SU-DHL-6 (cell line): Measurements from ENCODE around the gene INTS11.

Experiments used
- H2AFZ ChIP-seq: fragments of 200-600 bp; sonication (generic); 2 replicates; pipeline ENCODE4 v1.6.1; 2014; ENCODE audit warnings: low read depth, mild to moderate bottlenecking, moderate library complexity, mixed read lengths, antibody characterized with exemption, low read length; ENCODE audit not compliant: severe bottlenecking
- H3F3A ChIP-seq: fragments of 200-600 bp; shearing (Covaris generic); 2 replicates; pipeline ENCODE4 v1.6.0; 2016; ENCODE audit warnings: antibody characterized with exemption, mild to moderate bottlenecking; ENCODE audit not compliant: insufficient read depth
- H3K27ac ChIP-seq: fragments of 200-600 bp; sonication (generic); 2 replicates; pipeline ENCODE4 v1.5.1; 2016; ENCODE audit warnings: low read depth, mild to moderate bottlenecking, low read length, moderate library complexity, mixed read lengths
- H3K27me3 ChIP-seq: fragments of 200-600 bp; sonication (generic), shearing (Covaris generic); 2 replicates; pipeline ENCODE4 v1.6.0; 2014; ENCODE audit warnings: mild to moderate bottlenecking, low read length
- H3K36me3 ChIP-seq: fragments of 200-600 bp; sonication (generic); 2 replicates; pipeline ENCODE4 v1.6.1; 2014; ENCODE audit warnings: mild to moderate bottlenecking, low read length, mixed read lengths
- H3K4me2 ChIP-seq: fragments of 300-600, 200-600 bp; shearing (Covaris generic), sonication (generic); 2 replicates; pipeline ENCODE4 v1.6.0; 2014; ENCODE audit warnings: low read length, low read depth, mild to moderate bottlenecking; ENCODE audit not compliant: poor library complexity, severe bottlenecking
- H3K4me3 ChIP-seq: fragments of 200-600 bp; sonication (generic); 2 replicates; pipeline ENCODE4 v1.5.1; 2014; ENCODE audit warnings: antibody characterized with exemption, low read length, mild to moderate bottlenecking, mixed read lengths; ENCODE audit not compliant: insufficient read depth, poor library complexity, severe bottlenecking
- H3K79me2 ChIP-seq: fragments of 200-600 bp; sonication (generic); 2 replicates; pipeline ENCODE4 v1.6.1; 2014; ENCODE audit warnings: mild to moderate bottlenecking, low read length, moderate library complexity; ENCODE audit not compliant: insufficient read depth
- H3K9ac ChIP-seq: fragments of 200-600 bp; sonication (generic); 2 replicates; pipeline ENCODE4 v1.7.0; 2014; ENCODE audit warnings: mild to moderate bottlenecking, low read length
- H3K9me2 ChIP-seq: fragments of 200-600 bp; sonication (generic); replicated peaks from 2 replicates; pipeline ENCODE4 v1.6.1; 2014; ENCODE audit warnings: low read length; ENCODE audit not compliant: insufficient read depth
- H3K9me3 ChIP-seq: fragments of 200-600 bp; sonication (generic); 2 replicates; pipeline ENCODE4 v1.6.1; 2014; ENCODE audit warnings: low read length, mixed read lengths; ENCODE audit not compliant: insufficient read depth
- H4K20me1 ChIP-seq: fragments of 200-600 bp; sonication (generic); 2 replicates; pipeline ENCODE4 v1.6.1; 2014; ENCODE audit warnings: low read depth, mild to moderate bottlenecking, antibody characterized with exemption, low read length, moderate library complexity, mixed read lengths
- EZH2phosphoT487 ChIP-seq: fragments of 200-600 bp; sonication (generic), shearing (Covaris generic); conservative IDR thresholded peaks from 2 replicates; pipeline ENCODE4 v1.6.1; 2018; ENCODE audit warnings: mild to moderate bottlenecking, antibody characterized with exemption, low read length, moderate library complexity, mixed read lengths
- TF ChIP-seq, protein P1 (sequence below): fragments of 200-600 bp; sonication (generic); IDR thresholded peaks from one replicate; pipeline ENCODE4 v1.5.1; 2017; ENCODE audit warnings: antibody characterized with exemption, mild to moderate bottlenecking, low read length, moderate library complexity; ENCODE audit not compliant: insufficient read depth, poor library complexity, severe bottlenecking

The INTS11 gene

DNA sequence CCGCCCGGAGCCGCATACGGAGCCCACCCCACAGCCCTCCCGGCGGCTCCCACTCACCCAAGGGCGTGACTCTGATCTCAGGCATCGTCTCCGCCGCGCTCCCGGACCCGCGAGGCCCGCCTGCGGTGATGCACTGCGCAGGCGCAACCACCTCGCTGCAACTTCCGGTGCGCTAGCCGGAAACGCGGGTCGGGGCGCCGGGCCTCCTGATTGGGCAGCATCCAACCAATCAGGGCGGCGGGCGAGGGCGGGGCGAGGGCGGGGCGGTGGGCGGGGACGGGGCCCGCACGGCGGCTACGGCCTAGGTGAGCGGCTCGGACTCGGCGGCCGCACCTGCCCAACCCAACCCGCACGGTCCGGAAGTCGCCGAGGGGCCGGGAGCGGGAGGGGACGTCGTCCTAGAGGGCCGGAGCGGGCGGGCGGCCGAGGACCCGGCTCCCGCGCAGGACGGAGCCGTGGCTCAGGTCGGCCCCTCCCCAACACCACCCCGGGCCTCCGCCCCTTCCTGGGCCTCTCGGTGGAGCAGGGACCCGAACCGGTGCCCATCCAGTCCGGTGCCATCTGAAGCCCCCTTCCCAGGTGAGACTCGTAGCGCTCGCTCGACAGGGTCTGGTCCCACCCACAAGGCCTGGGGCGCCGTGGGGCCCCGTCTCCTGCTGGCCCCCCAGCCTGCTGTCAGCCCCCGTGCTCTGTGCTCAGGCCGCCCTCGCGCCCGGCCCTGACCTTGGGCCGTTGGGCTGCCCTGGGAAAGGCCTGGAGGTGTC, at the start of gene INTS11, which contains the start of gene CPTP:
TSS of gene INTS11 (minus strand) at position 137 of the 764 bp plus-strand sequence. CDS start at position 85, 52 bp downstream.
TSS of gene CPTP (plus strand) at position 279 of the 764 bp plus-strand sequence. CDS start 2,109 bp downstream, outside the sequence.
- Histone ChIP-seq H3K4me3 (peak within 1 kb of the TSS; percentile 96), H3K27ac (peak within 1 kb of the TSS; percentile 54), H3K9ac (peak within 1 kb of the TSS; percentile 99), H3K9me2 (no peaks in the 10 kb centered on the region), H3K9me3 (no peaks in the 10 kb centered on the region), H3K4me2 (peak within 1 kb of the TSS; percentile 89), H2AFZ (peak within 1 kb of the TSS; percentile 83), H3K36me3 (no peaks in the 10 kb centered on the region), H3K79me2 (peaks cover 49% of the 10 kb centered on the region), H4K20me1 (no peaks in the 10 kb centered on the region; the same call in 1 of the 2 replicates), H3K27me3 (no peaks in the 10 kb centered on the region), H3F3A (no peaks in the 10 kb centered on the region; the same call in 1 of the 2 replicates)
- TF ChIP-seq, protein P1, sequence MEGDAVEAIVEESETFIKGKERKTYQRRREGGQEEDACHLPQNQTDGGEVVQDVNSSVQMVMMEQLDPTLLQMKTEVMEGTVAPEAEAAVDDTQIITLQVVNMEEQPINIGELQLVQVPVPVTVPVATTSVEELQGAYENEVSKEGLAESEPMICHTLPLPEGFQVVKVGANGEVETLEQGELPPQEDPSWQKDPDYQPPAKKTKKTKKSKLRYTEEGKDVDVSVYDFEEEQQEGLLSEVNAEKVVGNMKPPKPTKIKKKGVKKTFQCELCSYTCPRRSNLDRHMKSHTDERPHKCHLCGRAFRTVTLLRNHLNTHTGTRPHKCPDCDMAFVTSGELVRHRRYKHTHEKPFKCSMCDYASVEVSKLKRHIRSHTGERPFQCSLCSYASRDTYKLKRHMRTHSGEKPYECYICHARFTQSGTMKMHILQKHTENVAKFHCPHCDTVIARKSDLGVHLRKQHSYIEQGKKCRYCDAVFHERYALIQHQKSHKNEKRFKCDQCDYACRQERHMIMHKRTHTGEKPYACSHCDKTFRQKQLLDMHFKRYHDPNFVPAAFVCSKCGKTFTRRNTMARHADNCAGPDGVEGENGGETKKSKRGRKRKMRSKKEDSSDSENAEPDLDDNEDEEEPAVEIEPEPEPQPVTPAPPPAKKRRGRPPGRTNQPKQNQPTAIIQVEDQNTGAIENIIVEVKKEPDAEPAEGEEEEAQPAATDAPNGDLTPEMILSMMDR = no peak
- no peak for TF ChIP-seq EZH2phosphoT487

DNA sequence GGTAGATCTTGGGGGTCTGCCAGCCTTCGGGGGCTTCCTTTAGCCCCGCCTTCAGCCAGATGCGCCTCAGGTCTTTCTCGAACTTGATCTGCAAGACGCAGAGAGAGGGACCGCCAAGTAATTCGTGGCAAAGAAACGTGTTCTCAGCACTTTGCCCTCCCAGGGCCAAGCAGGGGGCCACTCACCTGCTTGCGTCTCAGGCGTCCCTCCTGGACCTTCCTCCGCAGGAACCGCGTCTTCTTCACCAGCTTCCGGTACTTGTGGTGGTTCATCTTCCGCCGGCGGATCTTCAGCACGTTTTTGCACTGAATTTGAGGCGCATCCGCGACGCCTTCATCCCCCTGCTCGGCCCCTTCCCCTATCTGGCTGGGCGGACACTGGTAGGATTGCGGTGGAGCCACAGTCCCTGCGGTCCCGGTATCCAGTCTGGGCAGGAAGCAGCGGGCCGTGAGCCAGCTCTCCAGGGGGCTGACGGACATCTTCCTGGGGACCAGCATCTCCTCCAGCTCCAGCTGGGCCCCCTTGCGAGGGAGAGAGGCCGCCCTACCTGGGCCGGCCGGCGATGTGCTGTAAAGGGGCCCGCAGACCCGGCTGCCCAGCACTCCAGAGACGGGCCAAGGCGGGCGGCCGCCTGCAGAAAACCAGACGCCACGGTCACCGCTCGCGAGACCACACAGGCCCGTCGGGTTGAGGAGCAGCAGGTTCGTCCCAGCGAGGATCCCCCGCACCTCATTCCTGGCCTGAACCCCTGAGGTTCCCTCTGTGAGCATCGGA, 49.5 kb upstream of the INTS11 start:
- Histone ChIP-seq H3K36me3 (no peaks in the 10 kb centered on the region), H3K4me2 (peak overlapping the region; percentile 90), H3F3A (peaks cover 19% of the 10 kb centered on the region), H3K9me2 (no peaks in the 10 kb centered on the region), H3K79me2 (peaks cover 18% of the 10 kb centered on the region), H3K4me3 (peak overlapping the region; percentile 97), H4K20me1 (no peaks in the 10 kb centered on the region), H3K27ac (no peak overlapping the region), H2AFZ (no peak overlapping the region), H3K27me3 (no peaks in the 10 kb centered on the region), H3K9me3 (no peaks in the 10 kb centered on the region), H3K9ac (peak overlapping the region; percentile 99)
- TF ChIP-seq, protein P1 = no peak
- no peak for TF ChIP-seq EZH2phosphoT487

- Histone ChIP-seq H3K9ac (no peak overlapping the region), H3K36me3 (no peaks in the 10 kb centered on the region), H3K9me2 (no peaks in the 10 kb centered on the region), H3F3A (peaks cover 19% of the 10 kb centered on the region), H3K79me2 (peaks cover 18% of the 10 kb centered on the region), H3K4me3 (no peak overlapping the region), H2AFZ (no peak overlapping the region), H3K27ac (no peak overlapping the region), H4K20me1 (no peaks in the 10 kb centered on the region), H3K27me3 (no peaks in the 10 kb centered on the region), H3K9me3 (no peaks in the 10 kb centered on the region), H3K4me2 (no peak overlapping the region)
- TF ChIP-seq, protein P1 = no peak
- no peak for TF ChIP-seq EZH2phosphoT487
These were observed 48.8 kb upstream of the INTS11 start for GRCh38 chr1:1373051-1373814.
